HG03520 (cell line): ENCODE measurements around the gene STAC2.
A peak's percentile ranks its signal among the peaks of the same experiment; 100 is the strongest.

Experiments used
- ATAC-seq: cut with Tn5 transposase; IDR thresholded peaks from one replicate; pipeline ENCODE4 v1.9.1; 2021; ENCODE audit warnings: mild to moderate bottlenecking, moderate library complexity; ENCODE audit not compliant: unreplicated experiment

STAC2 gene

DNA sequence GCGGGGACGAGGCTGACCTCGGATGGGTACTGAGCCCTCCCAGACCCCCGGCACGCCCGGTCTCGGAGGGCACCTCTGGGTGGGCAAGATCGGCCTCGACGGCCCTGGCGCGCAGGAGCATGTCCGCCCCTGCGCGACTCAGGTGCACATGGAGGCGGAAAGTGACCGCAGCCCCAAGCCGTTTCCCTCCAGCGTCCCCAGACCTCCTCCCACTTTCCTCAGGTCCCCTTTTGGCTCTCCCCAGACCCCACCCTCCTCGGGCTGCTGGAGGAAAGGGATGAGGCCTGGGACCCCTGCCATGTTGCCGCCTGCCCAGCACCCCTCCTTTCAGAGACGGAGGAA, 15.7 kb downstream of the STAC2 start:
- ATAC-seq, result no peak

GRCh38 chr17:39209317-39210092, 16.2 kb downstream of the STAC2 start:
- ATAC-seq, result no peak

DNA sequence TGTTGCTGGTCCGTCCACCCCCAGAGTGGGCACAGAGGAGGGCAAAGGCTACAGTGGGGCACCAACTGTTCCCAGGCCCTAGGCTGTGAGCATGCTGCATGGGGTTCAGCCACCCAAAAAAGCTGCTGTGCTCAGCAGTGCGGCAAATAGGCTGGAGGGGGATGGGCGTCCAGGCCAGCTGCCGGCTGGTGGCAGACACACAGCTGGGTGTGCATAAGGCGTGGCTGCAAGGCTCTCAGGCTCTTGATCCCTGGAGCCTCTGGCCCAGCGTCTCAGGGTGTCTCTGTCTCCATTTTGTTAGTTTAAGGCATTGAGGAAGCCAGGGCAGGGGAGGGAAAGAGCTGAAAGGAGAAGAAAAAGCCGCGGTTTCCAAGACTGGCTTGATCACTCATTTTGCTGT, 16.9 kb downstream of the STAC2 start:
- peak; percentile 51 for ATAC-seq

- ATAC-seq, result no peak
These were observed 17.6 kb downstream of the STAC2 start for GRCh38 chr17:39208136-39208535.

DNA sequence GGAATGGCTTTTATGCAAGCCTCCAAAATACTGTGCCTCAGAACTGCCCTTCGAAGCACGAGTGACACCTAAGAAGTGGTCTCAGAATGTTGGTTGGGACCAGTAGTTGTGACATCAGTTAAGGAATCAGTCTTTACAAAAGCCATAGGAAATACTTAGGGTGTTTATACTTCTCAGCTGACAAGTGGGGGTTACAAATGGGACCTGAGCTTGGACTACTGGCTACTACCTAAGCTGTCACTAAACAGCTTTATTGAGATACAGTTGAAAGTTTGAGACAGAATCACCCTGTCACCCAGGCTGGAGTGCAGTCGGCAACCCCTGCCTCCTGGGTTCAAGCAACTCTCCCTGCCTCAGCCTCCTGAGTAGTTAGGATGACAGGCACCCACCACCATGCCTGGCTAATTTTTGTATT, 20.6 kb downstream of the STAC2 start:
- no peak for ATAC-seq

- ATAC-seq, result no peak
These were observed 21.5 kb downstream of the STAC2 start for GRCh38 chr17:39204245-39204644.

DNA sequence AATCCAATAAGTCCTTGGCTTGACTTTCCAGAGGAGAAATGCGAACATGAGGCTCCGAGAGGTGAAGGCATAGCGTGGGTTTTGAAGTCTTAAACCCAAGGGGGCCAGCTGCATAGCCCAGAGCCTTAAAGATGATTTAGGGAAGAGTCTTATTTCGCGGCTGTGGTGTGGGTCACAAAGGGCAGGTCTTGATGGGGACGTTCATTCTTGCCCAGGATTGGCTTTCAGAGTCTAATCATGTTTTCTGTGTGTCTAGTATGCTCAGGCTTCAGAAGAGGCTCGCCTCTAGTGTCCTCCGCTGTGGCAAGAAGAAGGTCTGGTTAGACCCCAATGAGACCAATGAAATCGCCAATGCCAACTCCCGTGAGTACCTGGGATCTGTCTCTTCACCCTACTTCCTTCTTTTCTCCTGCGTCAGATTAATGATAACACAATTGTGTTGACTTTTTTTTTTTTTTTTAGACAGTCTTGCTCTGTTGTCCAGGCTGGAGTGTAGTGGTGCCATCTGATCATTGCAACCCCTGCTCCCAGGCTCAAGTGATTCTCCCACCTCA, 24.7 kb downstream of the STAC2 start:
- ATAC-seq, result no peak

DNA sequence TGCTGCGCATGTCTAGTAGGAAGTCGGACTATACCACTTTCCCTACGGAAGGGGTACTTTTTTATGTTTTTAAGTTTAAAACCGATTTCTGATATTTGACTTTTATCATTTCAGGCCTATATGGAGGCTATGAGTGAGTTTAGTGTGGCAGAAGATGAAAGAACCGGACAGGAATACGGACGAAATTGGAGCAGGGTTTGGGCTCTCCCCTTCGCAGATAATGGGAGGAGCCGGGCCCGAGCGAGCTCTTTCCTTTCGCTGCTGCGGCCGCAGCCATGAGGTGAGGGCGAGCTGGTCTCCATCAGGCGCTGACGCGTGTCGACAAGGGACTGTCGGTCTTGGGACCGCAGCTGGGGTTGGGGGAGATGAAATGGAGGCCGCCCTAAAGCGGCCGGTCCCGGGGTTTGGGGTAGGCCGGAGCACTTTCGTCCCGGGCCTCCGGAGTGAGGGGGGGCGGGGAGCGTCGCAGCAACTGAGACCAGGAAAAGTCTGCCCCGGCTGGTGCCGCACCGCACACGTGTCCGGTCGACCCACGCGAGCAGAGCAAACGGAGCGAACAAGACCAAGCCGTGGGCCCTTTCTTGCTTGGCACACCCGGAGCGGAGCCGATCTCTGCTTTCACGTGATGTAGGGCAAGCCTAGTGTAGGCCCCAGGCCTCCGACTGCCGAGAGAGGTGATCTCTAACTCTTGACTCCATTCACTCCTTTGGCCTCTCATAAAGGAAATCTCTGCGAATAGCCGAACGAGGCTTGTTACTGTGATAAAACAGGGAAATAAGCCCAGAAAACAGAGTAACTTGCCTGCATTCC, 25.5 kb downstream of the STAC2 start, which contains the start of gene RPL19:
TSS of gene RPL19 (plus strand) at position 214 of the 810 bp plus-strand sequence. CDS start at position 276, 62 bp downstream.
- ATAC-seq, result peak; percentile 61

DNA sequence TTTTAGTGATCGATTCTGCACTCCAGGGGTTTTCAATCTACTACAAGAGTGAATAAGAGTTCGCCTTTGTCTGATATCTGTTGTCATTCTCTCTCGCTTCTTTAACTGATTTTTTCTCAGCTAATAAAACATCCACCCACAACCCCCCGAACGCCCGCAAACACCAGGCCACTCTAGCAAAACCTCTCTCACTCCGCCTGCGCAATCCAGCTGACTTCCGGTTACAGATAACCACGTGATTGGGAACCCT, 26.0 kb downstream of the STAC2 start:
- peak; percentile 46 for ATAC-seq

GRCh38 chr17:39198186-39198566, 27.6 kb downstream of the STAC2 start:
- no peak for ATAC-seq

DNA sequence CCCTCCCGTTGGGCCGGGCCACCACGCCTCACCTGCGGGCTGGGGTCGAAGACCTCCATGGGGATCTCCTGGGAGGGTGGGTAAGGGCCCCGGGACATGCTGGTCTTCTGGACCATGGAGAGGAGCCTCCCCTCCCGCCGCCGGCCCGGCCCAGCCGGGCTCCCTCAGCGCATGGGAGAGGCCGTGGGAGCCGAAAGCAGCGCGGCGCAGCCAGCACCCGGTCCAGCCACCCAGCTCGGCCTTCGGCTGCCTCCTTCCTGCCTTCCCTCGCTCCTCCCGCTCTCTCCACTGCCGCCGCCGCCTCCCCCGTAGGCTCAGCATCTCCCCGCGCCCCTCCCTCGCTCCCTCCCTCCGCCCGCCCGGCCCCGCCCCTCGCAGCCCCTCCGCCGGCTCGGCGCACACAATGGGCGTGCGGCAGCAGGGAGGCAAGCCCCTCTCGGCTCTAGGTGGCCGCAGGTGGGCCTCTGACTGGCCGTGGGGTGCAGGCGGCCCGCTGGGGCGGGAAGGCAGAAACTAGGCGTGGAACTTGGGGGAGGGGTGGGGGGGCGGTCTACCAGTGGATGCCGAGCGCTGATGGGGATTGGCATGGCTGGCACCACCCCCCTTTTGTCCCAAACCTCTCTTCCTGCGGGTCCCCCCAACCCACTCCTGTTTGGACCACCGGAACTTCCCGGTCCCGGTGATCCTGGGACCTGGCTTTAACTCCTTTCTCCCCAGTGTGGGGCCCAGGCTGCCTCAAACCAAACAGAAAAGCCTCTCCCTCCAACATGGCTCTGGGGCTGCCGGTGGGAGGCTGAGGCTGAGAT, 28.2 kb downstream of the STAC2 start, which contains the start of gene CACNB1:
TSS of gene CACNB1 (minus strand) at position 290 of the 806 bp plus-strand sequence. CDS start at position 116, 174 bp downstream.
- no peak for ATAC-seq

GRCh38 chr17:39196808-39197291, 28.9 kb downstream of the STAC2 start:
- no peak for ATAC-seq

DNA sequence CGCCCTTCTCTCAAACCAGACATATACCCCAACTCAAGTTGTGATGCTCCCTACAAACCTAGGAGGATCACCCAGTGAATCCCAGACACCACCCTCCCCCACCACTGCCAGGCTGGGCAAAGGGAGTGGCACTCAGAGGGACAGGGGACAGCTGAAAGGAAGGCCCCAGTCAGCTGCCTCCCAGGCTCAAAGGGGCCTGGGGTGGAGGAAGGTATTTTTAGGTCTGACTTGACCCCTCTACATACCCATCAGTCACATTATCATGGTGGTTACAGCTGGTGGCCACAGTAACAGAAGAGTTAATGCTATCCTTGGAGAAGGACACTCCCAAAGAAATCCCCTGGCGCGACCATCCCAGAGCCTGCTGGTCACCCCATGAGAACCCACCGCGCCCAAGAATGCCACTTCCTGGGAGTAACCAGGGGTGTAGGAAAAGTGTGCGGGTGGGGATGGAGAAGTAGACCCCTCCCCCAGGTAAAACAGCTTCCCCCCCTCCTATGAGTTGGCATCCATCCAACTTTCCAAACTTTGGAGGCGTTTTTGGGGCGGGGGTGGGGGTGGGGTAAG, 29.4 kb downstream of the STAC2 start:
- no peak for ATAC-seq

GRCh38 chr17:39195568-39196160, 30.1 kb downstream of the STAC2 start:
- no peak for ATAC-seq

DNA sequence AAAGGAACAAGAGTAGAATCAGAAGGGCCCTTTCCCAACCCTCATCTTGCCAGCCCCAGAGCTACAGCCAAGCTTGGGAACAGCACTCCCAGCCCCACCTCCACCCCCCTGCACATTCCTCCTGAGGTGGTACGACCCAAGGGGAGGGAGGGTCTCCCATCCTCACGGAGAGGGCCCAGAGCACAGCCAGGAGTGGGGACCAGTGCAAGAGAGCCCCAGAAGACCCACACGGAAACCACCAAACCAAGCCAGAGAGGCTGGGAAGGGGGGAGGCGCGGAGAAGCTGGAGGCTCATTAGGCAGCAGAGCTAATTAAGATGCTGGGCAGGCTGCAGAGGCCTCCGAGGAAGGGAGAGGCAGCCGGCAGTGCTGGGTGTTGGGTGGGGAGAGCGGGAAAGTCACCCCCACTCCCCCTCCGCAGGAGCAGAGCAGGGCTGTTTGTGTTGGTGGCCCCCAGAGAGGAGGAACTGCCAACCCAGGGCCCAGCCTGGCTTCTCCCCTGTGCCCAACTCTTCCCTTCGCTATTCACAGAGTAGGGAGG, 30.7 kb downstream of the STAC2 start:
- ATAC-seq, result no peak

GRCh38 chr17:39194089-39194984, 31.4 kb downstream of the STAC2 start:
- ATAC-seq, result no peak

- ATAC-seq, result no peak
These were observed 32.4 kb downstream of the STAC2 start for GRCh38 chr17:39193346-39193745.

- ATAC-seq, result no peak
These were observed 32.8 kb downstream of the STAC2 start for GRCh38 chr17:39192901-39193300.
